Activated gamma-delta T cell treated with Interleukin-2 at 50 U/mL for 16 hours (primary cell): ENCODE results near the gene CDH6.

Experiments used
- DNase-seq: peaks from one replicate; pipeline ENCODE4 v3.0.0-alpha.2; 2020

The CDH6 gene

DNA sequence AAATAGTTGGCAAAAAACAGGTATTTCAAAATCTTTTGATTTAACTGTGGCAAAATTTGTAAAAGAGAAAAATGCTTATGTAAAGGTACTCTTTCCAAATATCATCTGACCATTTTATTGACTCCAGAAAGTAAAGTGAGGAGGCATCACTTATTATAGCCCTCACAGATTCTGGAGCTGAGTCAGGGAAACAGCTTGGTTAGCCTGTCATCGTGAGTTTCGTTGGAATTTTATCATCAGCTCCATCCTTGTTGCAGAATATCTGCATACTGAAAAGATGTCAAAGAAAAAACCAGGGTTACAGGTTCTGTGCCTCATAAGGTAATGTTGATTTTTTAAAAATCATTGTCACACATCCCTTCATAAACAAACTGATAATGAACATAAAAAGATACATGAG is 74.8 kb downstream of the CDH6 start:
- DNase-seq, result no peak

DNA sequence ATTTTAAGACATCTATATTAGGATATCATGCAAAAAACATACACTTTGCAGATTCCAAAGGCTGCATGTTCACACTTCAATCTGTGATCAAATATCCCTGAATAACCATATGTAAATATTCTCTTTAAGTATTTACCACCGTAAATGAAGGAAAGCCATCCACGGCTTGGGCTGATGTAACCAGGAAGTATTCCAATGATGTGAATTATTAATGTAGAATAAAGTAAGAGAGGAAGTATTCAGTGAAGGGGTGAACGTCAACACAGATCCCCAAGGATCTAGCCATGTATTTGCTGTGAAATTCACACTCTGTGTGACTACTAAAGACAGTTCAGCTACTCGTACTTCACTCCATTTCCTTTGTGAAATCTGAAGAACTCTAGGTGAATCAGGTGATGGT is 75.2 kb downstream of the CDH6 start:
- no peak for DNase-seq

DNA sequence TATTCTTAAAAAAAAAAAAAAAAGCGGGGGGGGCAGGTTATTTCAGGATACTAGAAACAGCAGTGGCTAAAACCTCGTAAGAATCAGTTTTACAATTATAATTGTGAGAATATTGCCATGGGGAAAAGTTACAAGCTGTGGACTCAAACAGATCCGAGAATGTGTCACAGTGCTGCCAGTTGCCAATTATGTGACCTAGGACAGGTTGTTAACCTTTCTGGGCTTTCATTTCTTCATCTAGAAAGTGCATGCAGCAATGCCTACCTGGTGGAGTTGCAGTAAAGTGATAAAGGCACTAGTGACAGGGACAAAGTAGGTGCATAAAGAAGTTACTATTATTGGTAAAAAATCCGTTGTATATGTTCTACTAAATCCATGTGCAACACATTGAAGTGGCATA is 75.8 kb downstream of the CDH6 start:
- DNase-seq, result no peak

DNA sequence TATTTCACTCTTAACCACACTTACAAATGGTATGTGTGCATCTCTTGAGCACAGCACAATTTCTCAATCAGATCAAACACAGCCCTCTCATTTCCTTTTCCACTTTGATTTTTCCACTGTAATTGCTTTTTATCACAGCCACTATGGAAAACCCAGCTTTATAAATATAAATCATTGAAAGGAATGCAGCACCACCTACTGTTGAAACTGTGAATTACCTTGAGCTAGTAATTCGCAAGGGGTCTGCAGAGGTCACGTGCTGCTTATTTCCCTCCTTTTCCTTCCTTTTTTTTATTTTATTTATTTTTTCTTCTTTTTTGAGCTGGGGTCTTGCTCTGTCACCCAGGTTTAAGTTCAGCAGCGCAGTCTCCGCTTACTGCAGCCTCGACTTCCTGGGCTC is 76.9 kb downstream of the CDH6 start:
- no peak for DNase-seq

DNA sequence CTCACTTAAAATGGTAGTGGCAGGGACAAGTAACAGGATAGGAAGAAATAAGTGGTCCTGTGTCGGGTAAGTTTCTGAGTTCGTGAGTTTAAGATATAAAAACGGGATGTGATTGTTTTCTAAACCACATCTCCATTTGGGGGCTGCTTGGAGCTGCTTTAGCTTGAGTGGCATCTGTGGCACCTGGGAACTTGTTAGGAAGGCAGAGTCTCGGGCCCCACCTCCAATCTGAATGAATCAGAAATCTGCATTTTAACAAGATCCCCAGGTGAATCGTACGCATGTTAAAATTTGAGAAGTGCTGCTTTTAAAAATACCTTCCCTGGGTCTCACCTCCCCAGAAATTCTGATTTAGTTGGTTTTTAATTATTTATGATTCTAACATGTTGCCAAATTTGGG is 78.1 kb downstream of the CDH6 start:
- no peak for DNase-seq

DNA sequence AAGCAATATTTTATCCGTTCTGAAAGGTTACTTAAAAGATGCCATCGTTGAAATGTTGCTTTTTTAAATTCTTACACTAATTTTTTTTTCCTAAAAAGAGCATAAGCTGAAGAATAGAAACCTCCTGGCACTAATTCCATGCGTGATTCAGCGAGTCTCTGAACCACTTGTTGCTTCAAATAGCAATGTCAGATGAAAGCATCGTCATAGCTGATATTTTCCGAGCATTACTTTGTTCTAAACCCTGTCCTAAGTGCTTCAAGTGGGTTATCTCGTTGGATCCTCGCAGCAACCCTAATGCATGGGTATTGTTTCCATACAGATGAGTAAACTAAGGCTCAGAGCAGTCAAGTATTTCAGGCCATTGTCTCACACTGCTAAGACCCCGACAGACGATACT is 79.7 kb downstream of the CDH6 start:
- no peak for DNase-seq

DNA sequence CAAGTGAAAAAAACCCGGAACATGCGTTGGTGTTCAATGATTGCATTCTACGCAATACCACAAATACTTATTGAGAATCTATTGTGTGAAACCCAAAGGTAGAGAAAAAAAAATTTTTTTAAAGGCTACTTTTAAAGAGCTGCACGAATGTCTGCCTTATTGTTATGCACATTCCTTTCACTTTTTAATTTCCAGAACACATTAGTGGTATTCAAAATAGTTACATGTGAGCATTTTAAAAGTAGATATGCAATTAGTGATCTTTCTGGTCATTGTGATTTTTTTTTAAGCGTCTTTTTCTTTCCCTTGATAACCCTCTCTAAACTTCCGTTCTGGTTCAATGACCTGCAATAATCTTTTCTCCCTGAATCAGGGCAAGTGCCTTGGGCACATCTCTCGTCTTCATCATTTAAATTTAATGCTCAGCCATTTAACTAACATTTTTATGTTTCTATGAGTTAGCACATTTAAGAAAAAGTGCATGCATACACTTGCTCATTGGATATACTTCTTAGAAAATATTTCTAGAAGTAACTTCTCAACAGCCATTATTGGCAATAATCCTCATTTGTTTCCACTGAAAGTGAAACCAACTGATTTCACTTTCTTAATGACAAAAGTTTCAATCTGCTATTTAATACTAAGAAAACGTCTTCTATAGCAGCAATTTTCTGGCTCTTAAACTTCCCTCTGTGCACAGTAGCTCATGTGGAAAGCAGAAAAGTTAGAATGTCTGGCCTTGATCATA is 80.3 kb downstream of the CDH6 start:
- DNase-seq, result no peak

DNA sequence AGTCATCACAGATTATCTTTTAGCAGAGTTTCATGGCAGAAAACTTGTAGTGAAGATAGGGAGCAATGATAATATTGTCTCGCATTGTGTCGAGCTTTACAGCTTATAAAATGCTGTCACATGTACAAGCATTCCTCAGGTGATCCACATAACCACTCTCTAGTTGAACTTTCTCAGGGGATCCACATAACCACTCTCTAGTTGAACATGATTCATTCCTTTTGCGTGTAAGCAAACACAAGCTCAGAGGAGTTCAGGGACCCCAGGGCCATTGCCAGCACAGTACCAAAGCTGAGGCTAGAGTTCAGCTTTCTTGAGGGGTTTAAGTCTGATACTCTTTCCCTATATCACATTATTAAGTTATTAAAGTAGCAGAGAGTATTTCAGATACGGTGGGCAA is 86.7 kb downstream of the CDH6 start:
- DNase-seq, result no peak

DNA sequence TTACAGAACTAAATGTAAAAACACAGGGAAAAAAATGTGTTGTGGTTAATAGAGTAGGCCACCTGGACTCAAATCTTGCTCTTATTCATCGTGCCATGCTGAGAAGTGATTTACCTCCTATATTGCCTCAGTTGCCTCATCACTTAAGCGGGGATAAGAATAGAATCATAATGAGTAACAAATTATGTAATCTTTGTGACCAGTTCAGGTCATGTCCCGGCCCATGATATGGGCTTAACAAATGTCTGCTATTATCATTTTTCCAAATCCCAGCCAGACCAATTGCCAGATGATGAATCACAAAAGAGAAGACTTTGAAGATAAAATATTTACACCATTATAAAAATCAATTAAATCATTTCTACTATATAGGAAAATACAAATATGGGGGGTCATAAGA is 89.8 kb downstream of the CDH6 start:
- no peak for DNase-seq

DNA sequence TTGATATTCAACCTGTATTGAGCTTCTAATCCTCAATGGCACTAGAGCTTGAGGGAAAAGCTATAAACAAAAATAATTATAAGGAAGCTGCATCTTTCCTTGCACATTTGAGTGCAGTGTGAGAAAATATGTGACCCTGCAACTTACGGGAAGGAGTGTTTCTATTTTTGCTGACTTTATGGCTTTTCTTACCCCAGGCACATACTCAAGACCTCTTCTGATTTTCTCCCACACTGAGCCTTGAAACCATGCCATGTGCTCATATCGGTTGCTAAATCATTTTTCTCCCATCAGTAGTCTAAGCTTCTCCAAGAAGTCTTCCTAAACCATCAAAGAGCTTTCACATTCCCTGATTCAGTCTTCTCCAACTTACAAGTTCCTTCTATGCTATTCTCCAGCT is 91.5 kb downstream of the CDH6 start:
- no peak for DNase-seq

DNA sequence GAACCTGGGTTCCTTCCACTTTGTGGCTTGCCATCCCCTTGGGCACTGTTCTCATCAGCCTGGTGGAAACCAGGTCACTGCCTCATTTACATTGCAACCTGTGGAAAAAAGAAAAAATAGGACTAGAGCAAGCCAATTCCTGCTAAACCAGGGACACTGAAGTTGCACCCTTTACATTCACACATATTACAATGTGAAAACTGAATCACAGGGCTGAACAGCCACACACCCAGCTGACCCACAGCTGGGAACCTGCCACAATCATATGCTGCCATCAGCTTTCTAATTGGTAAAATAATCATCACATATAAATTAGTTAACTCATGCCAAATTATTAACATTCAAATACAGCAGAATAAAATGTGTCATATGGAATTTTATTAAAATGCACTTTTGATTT is 94.5 kb downstream of the CDH6 start:
- DNase-seq, result no peak

DNA sequence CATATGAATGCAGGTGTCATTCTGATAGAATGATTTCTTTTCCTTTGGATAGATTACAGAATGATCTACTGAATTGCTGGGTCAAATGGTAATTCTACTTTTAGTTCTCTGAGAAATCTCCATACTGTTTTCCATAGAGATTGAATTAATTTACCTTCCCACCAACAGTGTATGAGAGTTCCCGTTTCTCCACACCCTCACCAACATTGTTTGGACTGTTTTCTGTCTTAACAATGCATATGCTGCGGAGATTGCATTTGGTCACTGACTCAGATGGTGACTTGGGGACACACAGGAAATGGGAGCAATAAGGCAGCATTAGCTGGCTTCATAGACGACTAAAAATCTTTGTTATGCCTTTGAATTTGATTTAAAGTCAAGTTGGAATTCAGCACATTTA is 95.9 kb downstream of the CDH6 start:
- DNase-seq, result no peak

DNA sequence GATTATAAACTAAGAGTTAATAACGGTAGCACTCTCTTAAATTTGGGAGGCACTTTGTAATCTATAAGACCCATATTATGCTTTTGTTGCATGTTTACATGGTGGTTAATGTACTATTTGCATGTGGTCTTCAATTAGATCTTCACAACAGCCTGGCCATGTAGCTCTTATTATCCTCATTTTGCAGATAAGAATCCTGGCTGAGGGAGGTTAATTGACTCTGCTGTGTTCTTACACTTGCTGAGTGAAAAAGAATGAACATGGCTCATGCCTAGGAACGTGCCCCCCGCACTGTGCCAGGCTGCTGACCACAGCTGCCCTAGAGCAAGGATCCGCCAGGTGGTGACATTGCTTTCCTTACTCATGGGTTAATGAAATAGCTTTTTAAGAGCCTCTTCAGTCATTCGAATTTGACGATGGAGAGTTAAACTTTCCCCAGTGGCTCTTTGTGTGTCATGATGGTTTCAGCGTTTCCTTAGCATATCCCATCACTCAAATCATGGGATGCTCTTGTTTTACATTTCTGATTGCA is 97.9 kb downstream of the CDH6 start:
- no peak for DNase-seq

DNA sequence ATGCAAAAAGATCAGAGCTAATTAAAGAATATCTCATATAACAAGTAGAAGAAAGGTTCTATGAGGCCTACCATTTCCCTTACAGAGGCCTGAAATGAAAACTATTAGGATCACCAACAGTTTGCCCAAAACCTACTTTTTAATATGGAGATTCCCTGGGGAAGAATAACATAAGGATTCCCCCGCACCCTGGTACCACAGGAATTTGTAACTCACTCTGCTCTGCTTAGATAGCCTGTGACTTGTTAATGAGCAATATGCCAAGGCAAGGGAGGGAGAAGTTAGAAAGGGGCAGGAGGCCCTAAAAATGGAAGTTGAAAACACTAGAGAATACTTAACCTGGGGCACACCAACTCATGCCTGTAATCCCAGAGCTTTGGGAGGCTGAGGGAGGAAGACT is 107.0 kb downstream of the CDH6 start:
- no peak for DNase-seq

DNA sequence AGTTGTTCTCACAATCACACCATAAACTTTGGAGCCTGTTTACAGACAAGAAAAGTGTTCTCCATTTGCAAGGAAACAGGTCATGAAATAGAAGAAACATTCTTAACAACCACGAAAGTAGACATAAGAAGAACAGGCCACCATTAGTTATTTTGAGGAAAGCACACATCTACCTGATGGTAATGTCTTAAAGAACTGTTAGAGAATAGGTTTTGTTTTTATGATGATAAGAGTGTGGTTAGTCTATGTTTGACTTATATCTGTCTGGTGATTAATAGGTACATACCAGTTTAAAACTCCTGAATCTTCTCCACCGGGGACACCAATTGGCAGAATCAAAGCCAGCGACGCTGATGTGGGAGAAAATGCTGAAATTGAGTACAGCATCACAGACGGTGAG is 108.3 kb downstream of the CDH6 start:
- no peak for DNase-seq

DNA sequence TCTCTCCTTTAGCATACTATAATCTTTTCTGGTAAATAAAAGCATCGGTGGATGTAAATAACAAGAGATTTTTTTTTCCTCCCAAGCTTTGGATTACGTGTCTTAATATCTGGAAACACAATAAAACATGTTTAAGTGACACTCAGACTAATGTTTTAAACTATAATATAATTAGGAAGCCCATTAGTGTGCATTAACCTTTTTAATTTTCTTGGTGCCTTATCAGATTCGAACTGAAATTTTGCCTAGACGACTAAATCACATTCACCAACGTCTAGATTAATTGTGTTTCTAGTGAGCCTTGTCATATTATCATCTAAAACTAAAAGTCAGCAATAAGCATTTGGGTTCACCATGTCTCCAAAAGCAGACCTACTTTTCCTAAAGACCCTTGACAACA is 110.2 kb downstream of the CDH6 start:
- DNase-seq, result no peak

DNA sequence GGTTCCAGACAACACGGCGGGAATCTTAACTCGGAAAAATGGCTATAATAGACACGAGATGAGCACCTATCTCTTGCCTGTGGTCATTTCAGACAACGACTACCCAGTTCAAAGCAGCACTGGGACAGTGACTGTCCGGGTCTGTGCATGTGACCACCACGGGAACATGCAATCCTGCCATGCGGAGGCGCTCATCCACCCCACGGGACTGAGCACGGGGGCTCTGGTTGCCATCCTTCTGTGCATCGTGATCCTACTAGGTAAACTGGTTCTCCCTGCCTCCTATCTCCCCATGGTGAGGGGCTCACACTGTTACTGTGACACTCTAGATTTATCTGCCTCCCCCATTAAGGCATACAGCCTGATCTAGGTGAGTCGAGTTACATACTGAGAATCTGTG is 124.2 kb downstream of the CDH6 start:
- no peak for DNase-seq

DNA sequence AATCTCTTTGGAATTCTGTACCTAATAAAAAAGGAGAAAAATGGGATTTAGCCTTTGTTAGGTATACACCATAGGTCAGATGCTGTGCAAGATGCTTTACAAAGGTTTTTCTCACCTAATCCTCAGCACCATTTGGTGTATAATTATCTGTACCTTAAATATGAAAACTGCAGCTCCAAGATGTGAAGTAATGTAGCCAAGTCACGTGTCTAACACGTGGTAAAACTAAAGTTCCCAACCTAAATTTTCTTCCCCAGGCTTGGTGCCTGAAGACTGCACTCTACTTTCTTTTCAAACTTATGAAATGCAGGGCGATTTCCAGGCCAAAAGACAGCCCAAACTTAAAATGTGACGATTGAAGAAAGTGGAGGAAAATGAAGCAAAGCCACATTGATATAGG is 125.8 kb downstream of the CDH6 start:
- no peak for DNase-seq

DNA sequence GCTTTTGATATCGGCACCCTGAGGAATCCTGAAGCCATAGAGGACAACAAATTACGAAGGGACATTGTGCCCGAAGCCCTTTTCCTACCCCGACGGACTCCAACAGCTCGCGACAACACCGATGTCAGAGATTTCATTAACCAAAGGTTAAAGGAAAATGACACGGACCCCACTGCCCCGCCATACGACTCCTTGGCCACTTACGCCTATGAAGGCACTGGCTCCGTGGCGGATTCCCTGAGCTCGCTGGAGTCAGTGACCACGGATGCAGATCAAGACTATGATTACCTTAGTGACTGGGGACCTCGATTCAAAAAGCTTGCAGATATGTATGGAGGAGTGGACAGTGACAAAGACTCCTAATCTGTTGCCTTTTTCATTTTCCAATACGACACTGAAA is 129.5 kb downstream of the CDH6 start:
- no peak for DNase-seq

DNA sequence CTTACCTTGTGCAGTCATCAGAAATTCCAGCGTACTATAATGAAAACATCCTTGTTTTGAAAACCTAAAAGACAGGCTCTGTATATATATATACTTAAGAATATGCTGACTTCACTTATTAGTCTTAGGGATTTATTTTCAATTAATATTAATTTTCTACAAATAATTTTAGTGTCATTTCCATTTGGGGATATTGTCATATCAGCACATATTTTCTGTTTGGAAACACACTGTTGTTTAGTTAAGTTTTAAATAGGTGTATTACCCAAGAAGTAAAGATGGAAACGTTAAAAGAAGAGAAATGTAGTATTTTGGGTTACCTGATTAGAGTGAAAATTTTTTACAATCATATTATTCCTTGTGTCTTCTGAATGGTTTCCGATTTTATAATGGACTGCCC is 131.4 kb downstream of the CDH6 start:
- no peak for DNase-seq

DNA sequence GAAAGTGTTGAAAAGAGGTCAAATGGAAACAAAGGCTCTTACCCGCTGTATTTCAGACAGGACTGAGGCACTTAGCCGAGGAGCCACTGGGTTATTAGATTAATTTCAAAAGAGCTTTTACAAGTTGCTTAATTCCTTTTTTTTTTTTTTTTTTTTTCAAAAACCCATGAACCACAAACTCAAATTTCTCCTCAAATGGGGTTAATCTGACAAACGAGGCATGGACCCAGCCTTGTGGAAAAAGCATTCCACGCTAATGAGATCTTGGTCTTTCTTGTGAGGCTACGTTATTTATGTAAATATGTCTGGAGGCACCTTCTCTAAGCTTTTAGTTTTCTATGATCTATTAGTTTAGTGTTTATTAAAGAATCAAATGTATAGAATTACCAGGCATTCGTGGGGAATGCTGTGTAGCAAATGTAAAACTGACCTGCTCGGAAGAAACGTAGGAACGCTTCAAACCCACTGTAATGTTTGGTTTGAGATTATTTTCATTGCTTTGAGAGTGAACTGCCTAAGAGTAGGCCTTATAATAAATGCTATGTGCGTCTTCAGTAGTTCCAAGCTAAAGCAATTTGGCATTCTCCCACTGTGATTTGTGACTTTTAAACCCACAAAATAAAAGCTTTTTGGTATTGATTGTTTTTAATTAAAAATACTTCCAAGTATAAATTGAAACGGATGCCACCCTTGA is 134.7 kb downstream of the CDH6 start:
- no peak for DNase-seq

DNA sequence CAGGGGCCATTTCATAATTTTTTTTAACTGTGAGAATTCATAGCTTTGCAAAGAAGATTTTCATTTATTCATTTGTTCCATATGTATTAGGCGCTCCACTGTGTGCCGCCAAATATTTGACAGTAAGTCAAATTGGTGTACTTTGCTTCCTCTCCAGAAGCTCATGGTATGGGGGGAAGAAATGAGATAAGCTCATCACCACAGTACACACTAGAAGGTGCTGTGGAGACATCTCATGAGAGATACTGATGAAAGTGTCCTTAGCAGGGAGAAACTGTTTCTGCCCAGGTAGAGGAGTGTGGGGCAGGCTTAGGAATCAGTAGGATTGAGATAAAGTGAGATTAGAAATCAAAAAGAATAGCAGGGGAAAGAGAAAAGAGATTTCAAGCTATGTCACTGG is 136.2 kb downstream of the CDH6 start:
- no peak for DNase-seq

DNA sequence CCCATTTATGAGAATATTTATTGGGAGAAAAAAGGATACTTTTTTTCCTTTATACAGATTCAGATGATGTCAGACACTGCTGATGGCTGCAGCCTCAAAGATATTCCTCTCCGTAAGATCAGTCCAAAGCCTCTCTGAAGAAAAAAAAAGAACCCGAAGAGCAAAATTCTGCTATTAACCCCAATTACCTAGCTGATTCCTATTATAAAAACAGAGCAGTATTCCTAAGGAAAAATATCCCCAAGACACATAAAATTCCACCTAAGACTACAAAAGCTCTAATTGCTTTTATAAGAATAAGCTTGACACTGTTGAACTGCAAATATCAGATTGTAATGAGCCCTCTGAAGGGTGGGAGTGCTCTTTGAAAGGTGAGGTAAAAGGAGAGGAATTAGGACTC is 138.7 kb downstream of the CDH6 start:
- DNase-seq, result no peak

DNA sequence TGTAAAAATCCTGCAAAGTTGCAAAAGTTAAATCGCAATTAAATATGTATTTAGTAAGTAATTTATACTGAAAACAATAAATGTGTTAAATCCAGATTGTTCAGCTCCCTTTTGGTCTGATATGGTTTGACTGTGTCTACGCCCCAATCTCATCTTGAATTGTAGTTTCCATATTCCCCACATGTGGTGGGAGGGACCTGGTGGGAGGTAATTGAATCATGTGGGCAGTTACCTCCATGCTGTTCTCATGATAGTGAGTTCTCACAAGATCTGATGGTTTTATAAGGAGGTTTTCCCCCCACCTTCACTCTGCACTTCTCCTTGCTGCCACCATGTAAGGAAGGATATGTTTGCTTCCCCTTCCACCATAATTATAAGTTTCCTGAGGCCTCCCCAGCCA is 140.0 kb downstream of the CDH6 start:
- no peak for DNase-seq
